ENCODE data around the gene HS3ST2.

- TF ChIP-seq HOXA7 (CRISPR knock-in tag; IDR thresholded peaks at IDR 0.05; ENCODE audit: borderline replicate concordance) (no peak), ZNF19 (tag by site-specific recombination; IDR thresholded peaks at IDR 0.05; ENCODE audit: low read depth) (no peak), CTCF (tag by site-specific recombination; IDR thresholded peaks at IDR 0.05) (no peak), ZNF23 (tag by site-specific recombination; IDR thresholded peaks at IDR 0.05; ENCODE audit: borderline replicate concordance) (no peak), ZSCAN18 (tag by site-specific recombination; IDR thresholded peaks at IDR 0.05) (no peak), ZBTB49 (tag by site-specific recombination; IDR thresholded peaks at IDR 0.05; ENCODE audit: low read depth) (no peak), TCF7L2 (IDR thresholded peaks at IDR 0.05; ENCODE audit: borderline replicate concordance, low read depth, low read length) (no peak), ZNF274 (IDR thresholded peaks at IDR 0.05; ENCODE audit: low read length) (no peak), ZNF274 (tag by site-specific recombination; IDR thresholded peaks at IDR 0.05; ENCODE audit: borderline replicate concordance) (no peak), ZNF311 (tag by site-specific recombination; IDR thresholded peaks at IDR 0.05; ENCODE audit: borderline replicate concordance) (no peak), ZNF239 (tag by site-specific recombination; IDR thresholded peaks at IDR 0.05) (no peak), ZNF423 (tag by site-specific recombination; IDR thresholded peaks at IDR 0.05) (no peak), REST (tag by site-specific recombination; IDR thresholded peaks at IDR 0.05) (no peak)
These were observed 38.6 kb upstream of the HS3ST2 start for GRCh38 chr16:22775220-22775922.
